Astrocyte of the spinal cord (primary cell): ENCODE data around the gene TMEM243.

Experiments used
- DNase-seq: peaks from one replicate; pipeline ENCODE4 v3.0.0; 2011; ENCODE audit warnings: low read depth, low spot score
- H3K4me3 ChIP-seq: 2 replicates; pipeline ENCODE4 v1.5.1; 2011; ENCODE audit warnings: low read depth, mild to moderate bottlenecking, low read length, moderate library complexity
- CTCF ChIP-seq: IDR thresholded peaks from 2 replicates; pipeline ENCODE4 v1.5.1; 2012; ENCODE audit warnings: low read depth, mild to moderate bottlenecking, low read length, inconsistent platforms
- in situ Hi-C: cut with HindIII; loops from 2 replicates; pipeline ENCODE4 v1.10.0; 2017; ENCODE audit warnings: low sequenced_read_pairs

TMEM243 gene

GRCh38 chr7:87190783-87191182 lies 28.7 kb downstream of the TMEM243 start:
- no peak for DNase-seq
- no peak overlapping the region for H3K4me3 ChIP-seq
- in situ Hi-C loops, result no loop called here
- no peak for TF ChIP-seq CTCF

- no peak for DNase-seq
- TF ChIP-seq CTCF, result no peak
- in situ Hi-C loops, result no loop called here
- no peak overlapping the region for H3K4me3 ChIP-seq
Measured at GRCh38 chr7:87188930-87189329, 30.6 kb downstream of the TMEM243 start.

GRCh38 chr7:87187120-87187519 lies 32.4 kb downstream of the TMEM243 start:
- in situ Hi-C loops, result no loop called here
- H3K4me3 ChIP-seq, result no peak overlapping the region
- TF ChIP-seq CTCF, result no peak
- no peak for DNase-seq

GRCh38 chr7:87179180-87179579 lies 40.4 kb downstream of the TMEM243 start:
- in situ Hi-C loops, result no loop called here
- TF ChIP-seq CTCF, result no peak
- no peak overlapping the region for H3K4me3 ChIP-seq
- no peak for DNase-seq

GRCh38 chr7:87178320-87178719 lies 41.2 kb downstream of the TMEM243 start:
- H3K4me3 ChIP-seq, result no peak overlapping the region
- in situ Hi-C loops, result no loop called here
- no peak for DNase-seq
- TF ChIP-seq CTCF, result no peak

GRCh38 chr7:87173471-87173870 lies 46.1 kb downstream of the TMEM243 start:
- TF ChIP-seq CTCF, result no peak
- in situ Hi-C loops, result no loop called here
- DNase-seq, result no peak
- no peak overlapping the region for H3K4me3 ChIP-seq
